IMR-90 (cell line): Measurements from ENCODE around the gene SHLD1.

Source experiments
- POLR2A ChIP-seq: IDR thresholded peaks from 2 replicates; pipeline ENCODE4 v1.6.1; 2012; ENCODE audit warnings: mild to moderate bottlenecking, low read depth, low read length
- TF ChIP-seq, protein P1 (sequence below): conservative IDR thresholded peaks from 2 replicates; pipeline ENCODE4 v1.5.1; 2012; ENCODE audit warnings: mild to moderate bottlenecking, low read depth, low read length, improper control_type of control experiment

DNA sequence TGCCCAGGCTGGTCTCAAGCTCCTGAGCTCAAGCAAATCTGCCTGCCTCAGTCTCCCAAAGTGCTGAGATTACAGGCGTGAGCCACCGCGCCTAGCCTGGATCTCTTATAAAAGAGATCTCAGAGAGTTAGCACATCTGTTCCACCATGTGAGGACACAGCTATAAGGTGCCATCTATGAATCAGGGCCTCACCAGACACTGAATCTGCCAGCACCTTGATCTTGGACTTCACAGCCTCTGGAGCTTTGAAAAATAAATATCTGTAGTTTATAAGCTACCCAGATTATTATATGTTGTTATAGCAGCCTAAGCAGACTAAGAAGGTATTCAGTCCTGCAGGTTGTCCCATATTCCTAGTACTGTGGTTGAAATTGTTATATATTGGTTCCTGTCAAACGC, 33.2 kb upstream of the SHLD1 start:
- TF ChIP-seq, protein P1, sequence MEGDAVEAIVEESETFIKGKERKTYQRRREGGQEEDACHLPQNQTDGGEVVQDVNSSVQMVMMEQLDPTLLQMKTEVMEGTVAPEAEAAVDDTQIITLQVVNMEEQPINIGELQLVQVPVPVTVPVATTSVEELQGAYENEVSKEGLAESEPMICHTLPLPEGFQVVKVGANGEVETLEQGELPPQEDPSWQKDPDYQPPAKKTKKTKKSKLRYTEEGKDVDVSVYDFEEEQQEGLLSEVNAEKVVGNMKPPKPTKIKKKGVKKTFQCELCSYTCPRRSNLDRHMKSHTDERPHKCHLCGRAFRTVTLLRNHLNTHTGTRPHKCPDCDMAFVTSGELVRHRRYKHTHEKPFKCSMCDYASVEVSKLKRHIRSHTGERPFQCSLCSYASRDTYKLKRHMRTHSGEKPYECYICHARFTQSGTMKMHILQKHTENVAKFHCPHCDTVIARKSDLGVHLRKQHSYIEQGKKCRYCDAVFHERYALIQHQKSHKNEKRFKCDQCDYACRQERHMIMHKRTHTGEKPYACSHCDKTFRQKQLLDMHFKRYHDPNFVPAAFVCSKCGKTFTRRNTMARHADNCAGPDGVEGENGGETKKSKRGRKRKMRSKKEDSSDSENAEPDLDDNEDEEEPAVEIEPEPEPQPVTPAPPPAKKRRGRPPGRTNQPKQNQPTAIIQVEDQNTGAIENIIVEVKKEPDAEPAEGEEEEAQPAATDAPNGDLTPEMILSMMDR, result no peak
- no peak for TF ChIP-seq POLR2A
